Loucy (cell line): ENCODE results near the gene VLDLR.

Experiments
- H2AFZ ChIP-seq: fragments of 200-600 bp; sonication (generic); 2 replicates; pipeline ENCODE4 v1.6.0; 2016; ENCODE audit warnings: antibody characterized with exemption, mild to moderate bottlenecking, low read length, moderate library complexity
- H3F3A ChIP-seq: fragments of 200-600 bp; 2 replicates; pipeline ENCODE4 v1.6.0; 2016; ENCODE audit warnings: antibody characterized with exemption, low read depth, mild to moderate bottlenecking
- H3K27me3 ChIP-seq: fragments of 200-600 bp; sonication (generic); 2 replicates; pipeline ENCODE4 v1.6.1; 2014; ENCODE audit warnings: low read length, mild to moderate bottlenecking; ENCODE audit not compliant: insufficient read depth, poor library complexity, severe bottlenecking
- H3K36me3 ChIP-seq: fragments of 200-600 bp; sonication (generic); 2 replicates; pipeline ENCODE4 v1.6.1; 2016; ENCODE audit warnings: low read length; ENCODE audit not compliant: insufficient read depth
- H3K4me1 ChIP-seq: fragments of 200-600 bp; sonication (generic); 2 replicates; pipeline ENCODE4 v1.5.1; 2014; ENCODE audit warnings: low read length, mild to moderate bottlenecking; ENCODE audit not compliant: insufficient read depth, poor library complexity, severe bottlenecking
- H3K4me2 ChIP-seq: fragments of 200-600 bp; sonication (generic); 2 replicates; pipeline ENCODE4 v1.6.0; 2014; ENCODE audit warnings: antibody characterized with exemption, low read length, low read depth, mild to moderate bottlenecking; ENCODE audit not compliant: poor library complexity, severe bottlenecking
- H3K4me3 ChIP-seq: fragments of 200-600 bp; sonication (generic); 2 replicates; pipeline ENCODE4 v1.5.1; 2014; ENCODE audit warnings: low read length, mild to moderate bottlenecking, mixed read lengths; ENCODE audit not compliant: poor library complexity, severe bottlenecking
- H3K79me2 ChIP-seq: fragments of 200-600 bp; sonication (generic); 2 replicates; pipeline ENCODE4 v1.6.1; 2014; ENCODE audit warnings: low read length; ENCODE audit not compliant: insufficient read depth
- H3K9ac ChIP-seq: fragments of 200-600 bp; sonication (generic); 2 replicates; pipeline ENCODE4 v1.6.0; 2014; ENCODE audit warnings: mild to moderate bottlenecking, low read depth, low read length, moderate library complexity; ENCODE audit not compliant: poor library complexity, severe bottlenecking
- H3K9me2 ChIP-seq: fragments of 200-600 bp; sonication (generic); replicated peaks from 2 replicates; pipeline ENCODE4 v1.6.1; 2016; ENCODE audit warnings: low read depth, low read length, mixed read lengths
- H3K9me3 ChIP-seq: fragments of 200-600 bp; sonication (generic); 2 replicates; pipeline ENCODE4 v1.6.1; 2014; ENCODE audit warnings: mild to moderate bottlenecking, antibody characterized with exemption, low read length, low read depth; ENCODE audit not compliant: insufficient read depth
- H4K20me1 ChIP-seq: fragments of 200-600 bp; sonication (generic); 2 replicates; pipeline ENCODE4 v1.6.0; 2014; ENCODE audit warnings: antibody characterized with exemption, low read length, mild to moderate bottlenecking; ENCODE audit not compliant: insufficient read depth, poor library complexity, severe bottlenecking
- EZH2phosphoT487 ChIP-seq: fragments of 200-600 bp; IDR thresholded peaks from 2 replicates; pipeline ENCODE4 v1.6.1; 2018; ENCODE audit warnings: antibody characterized with exemption, mild to moderate bottlenecking, moderate library complexity, borderline replicate concordance
- TF ChIP-seq, protein P1 (sequence below): fragments of 200-600 bp; sonication (generic); conservative IDR thresholded peaks from 2 replicates; pipeline ENCODE4 v1.5.1; 2014; ENCODE audit warnings: mild to moderate bottlenecking, antibody characterized with exemption, low read length

Gene VLDLR

DNA sequence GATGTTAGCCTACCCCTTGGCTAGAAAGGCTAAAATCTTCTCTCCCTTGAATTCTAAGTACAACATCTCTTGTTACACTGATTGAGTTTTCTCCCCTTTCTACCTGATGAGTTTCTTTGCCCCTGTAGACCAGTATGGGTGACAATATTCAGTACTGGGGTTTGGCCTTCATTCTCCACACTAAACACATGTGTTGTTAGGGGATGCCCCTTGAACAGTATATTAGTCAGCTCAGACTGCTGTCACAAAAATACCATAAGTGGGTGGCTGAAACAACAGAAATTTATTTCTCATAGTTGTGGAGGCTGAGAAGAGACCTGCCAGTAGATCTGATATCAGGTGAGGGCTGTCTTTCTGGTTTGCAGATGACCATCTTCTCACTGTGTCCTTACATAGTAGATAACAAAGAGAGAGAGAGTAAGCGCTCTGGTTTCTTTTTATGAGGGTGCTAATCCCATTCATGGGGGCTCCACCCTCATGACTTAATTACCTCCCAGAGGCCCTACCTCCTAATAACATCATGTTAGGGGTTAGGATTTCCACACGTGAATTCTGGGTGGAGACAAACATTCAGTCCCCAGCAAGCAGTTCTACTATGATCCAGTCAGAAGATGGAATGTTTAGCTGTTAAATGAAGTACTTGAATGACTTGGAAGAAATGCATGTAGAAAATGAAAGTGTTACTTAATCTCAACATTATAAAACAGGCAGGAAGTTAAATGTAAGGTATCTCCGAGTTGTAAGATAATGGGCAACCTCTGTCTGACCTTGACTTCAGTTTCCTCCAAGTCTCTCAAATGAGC is 17.5 kb downstream of the VLDLR start:
- Histone ChIP-seq H3K79me2 (peaks cover 34% of the 10 kb centered on the region), H3K9me3 (no peaks in the 10 kb centered on the region), H4K20me1 (no peaks in the 10 kb centered on the region), H3K4me1 (peaks cover 30% of the 10 kb centered on the region), H3K4me3 (no peak overlapping the region), H3K9me2 (no peaks in the 10 kb centered on the region), H3K9ac (no peak overlapping the region), H3F3A (no peaks in the 10 kb centered on the region), H3K27me3 (no peaks in the 10 kb centered on the region), H3K4me2 (no peak overlapping the region), H3K36me3 (peaks cover 86% of the 10 kb centered on the region), H2AFZ (no peak overlapping the region)
- TF ChIP-seq, protein P1, sequence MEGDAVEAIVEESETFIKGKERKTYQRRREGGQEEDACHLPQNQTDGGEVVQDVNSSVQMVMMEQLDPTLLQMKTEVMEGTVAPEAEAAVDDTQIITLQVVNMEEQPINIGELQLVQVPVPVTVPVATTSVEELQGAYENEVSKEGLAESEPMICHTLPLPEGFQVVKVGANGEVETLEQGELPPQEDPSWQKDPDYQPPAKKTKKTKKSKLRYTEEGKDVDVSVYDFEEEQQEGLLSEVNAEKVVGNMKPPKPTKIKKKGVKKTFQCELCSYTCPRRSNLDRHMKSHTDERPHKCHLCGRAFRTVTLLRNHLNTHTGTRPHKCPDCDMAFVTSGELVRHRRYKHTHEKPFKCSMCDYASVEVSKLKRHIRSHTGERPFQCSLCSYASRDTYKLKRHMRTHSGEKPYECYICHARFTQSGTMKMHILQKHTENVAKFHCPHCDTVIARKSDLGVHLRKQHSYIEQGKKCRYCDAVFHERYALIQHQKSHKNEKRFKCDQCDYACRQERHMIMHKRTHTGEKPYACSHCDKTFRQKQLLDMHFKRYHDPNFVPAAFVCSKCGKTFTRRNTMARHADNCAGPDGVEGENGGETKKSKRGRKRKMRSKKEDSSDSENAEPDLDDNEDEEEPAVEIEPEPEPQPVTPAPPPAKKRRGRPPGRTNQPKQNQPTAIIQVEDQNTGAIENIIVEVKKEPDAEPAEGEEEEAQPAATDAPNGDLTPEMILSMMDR = no peak
- no peak for TF ChIP-seq EZH2phosphoT487

DNA sequence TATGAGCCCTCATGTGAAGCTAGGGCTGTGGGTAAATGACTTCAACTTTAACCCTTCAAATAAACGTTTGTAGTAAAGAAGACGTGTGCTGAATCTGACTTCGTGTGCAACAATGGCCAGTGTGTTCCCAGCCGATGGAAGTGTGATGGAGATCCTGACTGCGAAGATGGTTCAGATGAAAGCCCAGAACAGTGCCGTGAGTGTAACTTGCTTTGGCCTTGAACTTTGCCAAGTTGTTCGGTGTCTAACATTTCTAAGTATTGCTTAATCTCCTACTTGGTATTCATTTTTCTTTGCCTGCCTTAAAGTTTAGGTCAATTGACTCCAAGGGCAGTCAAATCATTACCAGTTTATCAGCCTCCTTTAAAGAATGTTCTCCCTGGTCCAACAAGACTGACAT is 18.2 kb downstream of the VLDLR start:
- Histone ChIP-seq H3K4me1 (peaks cover 25% of the 10 kb centered on the region), H3K79me2 (peaks cover 32% of the 10 kb centered on the region), H4K20me1 (no peaks in the 10 kb centered on the region), H3K4me2 (no peak overlapping the region), H3K4me3 (no peak overlapping the region), H3K9ac (no peak overlapping the region), H3K36me3 (peaks cover 92% of the 10 kb centered on the region), H3K9me2 (no peaks in the 10 kb centered on the region), H3F3A (no peaks in the 10 kb centered on the region), H3K27me3 (no peaks in the 10 kb centered on the region), H2AFZ (no peak overlapping the region), H3K9me3 (no peaks in the 10 kb centered on the region)
- TF ChIP-seq, protein P1 = no peak
- TF ChIP-seq EZH2phosphoT487 = no peak

DNA sequence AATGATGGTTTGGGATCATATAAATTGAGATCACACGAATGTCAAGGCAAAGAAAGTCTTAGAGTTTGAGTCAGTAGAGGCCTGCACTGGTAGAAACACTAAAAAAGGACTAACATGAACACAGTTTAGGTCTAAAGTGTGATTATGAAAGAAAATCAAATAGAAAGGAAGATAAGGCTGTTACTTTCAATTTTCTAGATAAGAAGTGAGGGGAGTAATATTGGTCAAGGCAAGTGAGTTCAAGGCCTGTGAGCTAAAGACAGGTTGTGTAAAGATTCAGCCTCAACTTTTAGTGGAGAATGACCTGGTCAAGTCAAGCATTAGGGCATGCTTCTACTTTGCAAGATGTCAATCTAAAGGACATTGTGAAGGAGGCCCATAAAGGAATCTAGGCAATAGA is 19.0 kb downstream of the VLDLR start:
- Histone ChIP-seq H3K27me3 (no peaks in the 10 kb centered on the region), H3K36me3 (peaks cover 95% of the 10 kb centered on the region), H3K9me2 (no peaks in the 10 kb centered on the region), H3K4me1 (peaks cover 18% of the 10 kb centered on the region), H3K9me3 (no peaks in the 10 kb centered on the region), H3K4me3 (no peak overlapping the region), H4K20me1 (no peaks in the 10 kb centered on the region), H3K79me2 (peaks cover 24% of the 10 kb centered on the region), H3K4me2 (no peak overlapping the region), H3K9ac (no peak overlapping the region), H3F3A (no peaks in the 10 kb centered on the region), H2AFZ (no peak overlapping the region)
- no peak for TF ChIP-seq EZH2phosphoT487
- TF ChIP-seq, protein P1 = no peak
